Common myeloid progenitor, CD34-positive (primary cell): ENCODE measurements around the gene WDR48.

Experiments used
- CTCF ChIA-PET: fragments of 350-600 bp; sonication (Branson Sonifier 250); formaldehyde crosslinking; loops from one replicate; lab custom pipeline; 2021; ENCODE audit warnings: antibody characterized with exemption; lab: Charles Lee
- POLR2A ChIA-PET: fragments of 350-600 bp; sonication (Branson Sonifier 250); formaldehyde crosslinking; loops from one replicate; lab custom pipeline; 2021; ENCODE audit warnings: antibody characterized with exemption; lab: Charles Lee
- DNase-seq, 3 donors: peaks; one replicate each; pipeline versions ENCODE4 v3.0.0 to v3.0.0-alpha.2; 2013
- H3K27ac ChIP-seq, 2 experiments: 1 replicate in 1 of 2; 2 replicates in 1 of 2; pipeline ENCODE4 v1.7.0; 2013; ENCODE audit warnings: inconsistent platforms in 2 of 2, low read length in 2 of 2, mild to moderate bottlenecking in 2 of 2, low read depth in 1 of 2, moderate library complexity in 1 of 2; ENCODE audit not compliant: severe bottlenecking in 2 of 2, insufficient read depth in 1 of 2, poor library complexity in 1 of 2
- H3K27me3 ChIP-seq, 5 experiments: replicated peaks in 2 of 5; 1 replicate in 3 of 5; 2 replicates in 2 of 5; pipeline versions ENCODE4 v1.6.1 to v1.7.0; 2013; ENCODE audit warnings: low read length in 4 of 5, mild to moderate bottlenecking in 2 of 5, moderate library complexity in 2 of 5, inconsistent platforms in 1 of 5; ENCODE audit not compliant: insufficient read depth in 5 of 5, control insufficient read depth in 4 of 5
- H3K36me3 ChIP-seq, 4 experiments: 1 replicate in 2 of 4; 2 replicates in 2 of 4; pipeline versions ENCODE4 v1.6.1 to v1.7.0; 2013; ENCODE audit warnings: low read length in 3 of 4, control low read depth in 1 of 4, mild to moderate bottlenecking in 1 of 4; ENCODE audit not compliant: control insufficient read depth in 4 of 4, insufficient read depth in 4 of 4
- H3K4me1 ChIP-seq, 4 experiments: 1 replicate in 3 of 4; 2 replicates in 1 of 4; pipeline versions ENCODE4 v1.6.1 to v1.7.1; 2013; ENCODE audit warnings: low read length in 3 of 4, mild to moderate bottlenecking in 3 of 4, control low read depth in 1 of 4, inconsistent platforms in 1 of 4, moderate library complexity in 1 of 4; ENCODE audit not compliant: control insufficient read depth in 4 of 4, insufficient read depth in 4 of 4; ENCODE audit errors: control extremely low read depth in 1 of 4
- H3K4me3 ChIP-seq, 7 experiments: 1 replicate in 4 of 7; 2 replicates in 3 of 7; pipeline versions ENCODE4 v1.5.1 to v1.7.0; 2013; ENCODE audit warnings: mild to moderate bottlenecking in 7 of 7, low read length in 6 of 7, moderate library complexity in 6 of 7, inconsistent platforms in 2 of 7, low read depth in 2 of 7, control low read depth in 1 of 7; ENCODE audit not compliant: insufficient read depth in 4 of 7, control insufficient read depth in 1 of 7; ENCODE audit errors: extremely low read depth in 1 of 7
- H3K9me3 ChIP-seq, 5 experiments: 1 replicate in 4 of 5; 2 replicates in 1 of 5; pipeline versions ENCODE4 v1.6.1 to v1.7.1; 2013; ENCODE audit warnings: low read length in 4 of 5, mild to moderate bottlenecking in 2 of 5, inconsistent platforms in 1 of 5, low read depth in 1 of 5, moderate library complexity in 1 of 5; ENCODE audit not compliant: control insufficient read depth in 4 of 5, insufficient read depth in 2 of 5; ENCODE audit errors: control extremely low read depth in 1 of 5
- WGBS: methylation state at CpG from one replicate; pipeline ENCODE4 v1.1.5; 2013; ENCODE audit not compliant: insufficient coverage; 5-methylcytosine and 5-hydroxymethylcytosine counted together

The WDR48 gene

GRCh38 chr3:39108200-39108710 lies 56.4 kb downstream of the WDR48 start:
- Histone ChIP-seq H3K36me3 (no peaks in the 10 kb centered on the region), H3K9me3 (no peaks in the 10 kb centered on the region), H3K27me3 (no peaks in the 10 kb centered on the region), H3K4me3 (peak overlapping the region; percentile 73 to 94 (median 85)), H3K4me1 (peaks cover 2 to 35% (median 25%) of the 10 kb centered on the region in 4 experiments), H3K27ac (no peak overlapping the region)
- peak in 2 of 3 donors; percentile 66 to 68 for DNase-seq
- POLR2A ChIA-PET: interaction anchor here (1.0 to 1.5 kb wide), 3 partner anchors 17 to 41 kb away, joined by 3 to 4 read pairs (median 4); no protein-coding TSS in a partner anchor
- 7% methylated on average over 2 of the region's 2 CpGs for WGBS
- CTCF ChIA-PET: interaction anchor here (0.8 to 4.4 kb wide), 7 partner anchors 12 to 180 kb away, joined by 3 to 33 read pairs (median 6); no protein-coding TSS in a partner anchor

GRCh38 chr3:39109086-39109485 lies 57.3 kb downstream of the WDR48 start:
- no peaks in the 10 kb centered on the region for H3K9me3 ChIP-seq
- H3K36me3 ChIP-seq: no peaks in the 10 kb centered on the region
- 100% methylated on average over 4 of the region's 5 CpGs for WGBS
- POLR2A ChIA-PET: interaction anchor here (1.1 kb wide), 1 partner anchor 40 kb away, joined by 4 read pairs; no protein-coding TSS in a partner anchor
- no peak overlapping the region for H3K27ac ChIP-seq
- CTCF ChIA-PET: interaction anchor here (1.0 to 4.4 kb wide), 7 partner anchors 11 to 179 kb away, joined by 3 to 33 read pairs (median 6); no protein-coding TSS in a partner anchor
- no peaks in the 10 kb centered on the region for H3K27me3 ChIP-seq
- peaks cover 2 to 35% (median 25%) of the 10 kb centered on the region in 4 experiments for H3K4me1 ChIP-seq
- no peak overlapping the region for H3K4me3 ChIP-seq
- no peak for DNase-seq

- Histone ChIP-seq H3K36me3 (no peaks in the 10 kb centered on the region), H3K4me3 (no peak overlapping the region), H3K27ac (no peak overlapping the region), H3K4me1 (peaks cover 2 to 35% (median 25%) of the 10 kb centered on the region in 4 experiments), H3K27me3 (no peaks in the 10 kb centered on the region), H3K9me3 (no peaks in the 10 kb centered on the region)
- WGBS: 100% methylated on average over 2 of the region's 2 CpGs
- ChIA-PET POLR2A (no interaction called here), CTCF (interaction anchor here (1.0 to 4.4 kb wide), 4 partner anchors 10 to 178 kb away, joined by 3 to 33 read pairs (median 19); no protein-coding TSS in a partner anchor)
- DNase-seq: peak in 2 of 3 donors; percentile 35 to 59
These were observed 58.3 kb downstream of the WDR48 start for GRCh38 chr3:39110041-39110639.

GRCh38 chr3:39112113-39112512 lies 60.3 kb downstream of the WDR48 start:
- no peak overlapping the region for H3K4me3 ChIP-seq
- no peaks in the 10 kb centered on the region for H3K27me3 ChIP-seq
- ChIA-PET CTCF (no interaction called here), POLR2A (no interaction called here)
- no peaks in the 10 kb centered on the region for H3K36me3 ChIP-seq
- peaks cover 2 to 15% (median 11%) of the 10 kb centered on the region in 4 experiments for H3K4me1 ChIP-seq
- H3K9me3 ChIP-seq: no peaks in the 10 kb centered on the region
- WGBS: 100% methylated on average over 1 of the region's 3 CpGs
- H3K27ac ChIP-seq: no peak overlapping the region
- no peak for DNase-seq

GRCh38 chr3:39112535-39112934 lies 60.7 kb downstream of the WDR48 start:
- Histone ChIP-seq H3K4me3 (no peak overlapping the region), H3K4me1 (peaks cover 2 to 14% (median 11%) of the 10 kb centered on the region in 4 experiments), H3K9me3 (no peaks in the 10 kb centered on the region), H3K27ac (no peak overlapping the region), H3K36me3 (no peaks in the 10 kb centered on the region), H3K27me3 (no peaks in the 10 kb centered on the region)
- CTCF ChIA-PET: no interaction called here
- no peak for DNase-seq
- POLR2A ChIA-PET: no interaction called here
- 100% methylated on average over 2 of the region's 2 CpGs for WGBS

GRCh38 chr3:39113291-39113690 lies 61.5 kb downstream of the WDR48 start:
- no peak overlapping the region for H3K4me3 ChIP-seq
- H3K27me3 ChIP-seq: no peaks in the 10 kb centered on the region
- WGBS: 100% methylated on average over 2 of the region's 3 CpGs
- CTCF ChIA-PET: interaction anchor here (1.0 kb wide), 1 partner anchor 13 kb away, joined by 4 read pairs; no protein-coding TSS in a partner anchor
- no peak for DNase-seq
- H3K27ac ChIP-seq: no peak overlapping the region
- H3K36me3 ChIP-seq: no peaks in the 10 kb centered on the region
- H3K4me1 ChIP-seq: peaks cover 2 to 11% (median 6%) of the 10 kb centered on the region in 4 experiments
- POLR2A ChIA-PET: no interaction called here
- no peaks in the 10 kb centered on the region for H3K9me3 ChIP-seq

GRCh38 chr3:39114456-39114855 lies 62.6 kb downstream of the WDR48 start:
- DNase-seq: no peak
- H3K27me3 ChIP-seq: no peaks in the 10 kb centered on the region
- H3K4me1 ChIP-seq: peaks cover 0 to 6% (median 2%) of the 10 kb centered on the region in 4 experiments
- ChIA-PET CTCF (interaction anchor here (0.6 to 1.6 kb wide), 5 partner anchors 11 to 290 kb away, joined by 3 to 5 read pairs (median 4); no protein-coding TSS in a partner anchor), POLR2A (interaction anchor here (0.9 kb wide), 1 partner anchor 27 kb away, joined by 4 read pairs; no protein-coding TSS in a partner anchor)
- no peak overlapping the region for H3K27ac ChIP-seq
- no peaks in the 10 kb centered on the region for H3K9me3 ChIP-seq
- H3K4me3 ChIP-seq: no peak overlapping the region
- H3K36me3 ChIP-seq: no peaks in the 10 kb centered on the region
- 97% methylated on average over 4 of the region's 5 CpGs for WGBS
